ENCODE data around the gene CD84. TPM values are rescaled to one million over a fixed set of nuclear protein-coding genes. Genes with fewer than 3 reads are reported as not detected.
"Not testable (repeated sequence)": the region's sequence is repeated elsewhere in the genome, so short reads cannot be mapped to it uniquely, and the experiment has no call there.

CD84 gene
- total and polyA plus RNA-seq, 3 donors from 2014 or later = 6.4 to 7.7 (median 6.9) TPM

DNA sequence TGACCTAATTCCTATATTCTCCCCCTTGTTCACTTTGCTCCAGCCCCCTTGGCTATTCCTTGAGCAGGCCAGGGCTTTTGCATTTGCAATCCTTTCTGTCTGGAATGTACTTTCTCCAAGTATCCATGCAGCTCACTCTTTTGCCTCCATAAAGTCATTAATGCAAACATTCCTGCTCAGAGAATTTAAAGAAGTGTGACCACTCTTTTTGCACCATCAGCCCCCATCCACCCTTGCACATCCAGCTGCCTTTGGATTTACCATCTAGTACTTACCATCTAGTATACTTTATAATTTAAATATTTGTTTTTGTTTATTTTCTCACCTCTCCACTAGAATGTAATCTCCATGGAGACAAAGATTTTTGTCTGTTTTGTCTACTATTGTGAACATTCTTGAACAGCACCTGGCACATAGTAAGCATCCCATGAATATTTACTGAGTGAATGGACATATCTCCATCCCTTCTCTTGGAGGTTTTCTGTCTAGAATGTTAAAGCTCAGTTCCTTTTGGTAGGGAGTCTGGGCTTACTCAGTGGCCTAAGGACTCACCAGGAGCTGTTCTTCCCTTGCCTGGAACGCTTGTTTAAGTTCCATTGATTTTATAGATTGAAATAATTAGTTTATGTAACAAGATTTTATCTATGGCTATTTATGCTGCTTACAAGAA lies 78.8 kb downstream of the CD84 start:
- Histone ChIP-seq H3K4me3 (no peak overlapping the region), H3K27ac (no peak overlapping the region), H3K36me3 (ENCODE audit: low read depth, missing control alignments) (no peaks in the 10 kb centered on the region), H3K9me3 (no peaks in the 10 kb centered on the region), H3K27me3 (no peaks in the 10 kb centered on the region), H3K4me1 (no peaks in the 10 kb centered on the region)
- DNase-seq = no peak
- TF ChIP-seq POLR2A (IDR thresholded peaks at IDR 0.05) (no peak), CTCF (IDR thresholded peaks at IDR 0.05) (no peak)
- 75 to 77% methylated on average over 1 of the region's 1 CpG for WGBS, 2 donors
- intact Hi-C loops (cut with DNase I; ENCODE audit: low total_unique reads) = no loop called here

DNA sequence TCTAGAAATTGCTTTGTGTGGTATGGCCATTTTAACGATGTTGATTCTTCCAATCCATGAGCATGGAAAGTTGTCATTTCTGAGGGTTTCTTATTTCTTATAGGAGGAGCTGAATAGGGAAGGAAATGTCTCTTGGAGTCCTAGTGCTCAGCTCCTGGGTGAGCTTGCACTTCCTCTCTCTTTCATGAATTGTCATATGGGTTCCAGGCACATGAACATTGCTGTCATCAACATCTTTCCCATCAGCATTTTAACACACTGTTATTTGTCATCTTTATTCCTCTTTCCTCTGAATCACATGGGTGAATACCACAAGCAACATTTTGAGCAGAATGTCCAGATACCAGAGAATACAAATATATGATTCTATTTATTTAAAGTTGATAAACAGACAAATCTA lies 79.7 kb downstream of the CD84 start:
- no peak for DNase-seq

DNA sequence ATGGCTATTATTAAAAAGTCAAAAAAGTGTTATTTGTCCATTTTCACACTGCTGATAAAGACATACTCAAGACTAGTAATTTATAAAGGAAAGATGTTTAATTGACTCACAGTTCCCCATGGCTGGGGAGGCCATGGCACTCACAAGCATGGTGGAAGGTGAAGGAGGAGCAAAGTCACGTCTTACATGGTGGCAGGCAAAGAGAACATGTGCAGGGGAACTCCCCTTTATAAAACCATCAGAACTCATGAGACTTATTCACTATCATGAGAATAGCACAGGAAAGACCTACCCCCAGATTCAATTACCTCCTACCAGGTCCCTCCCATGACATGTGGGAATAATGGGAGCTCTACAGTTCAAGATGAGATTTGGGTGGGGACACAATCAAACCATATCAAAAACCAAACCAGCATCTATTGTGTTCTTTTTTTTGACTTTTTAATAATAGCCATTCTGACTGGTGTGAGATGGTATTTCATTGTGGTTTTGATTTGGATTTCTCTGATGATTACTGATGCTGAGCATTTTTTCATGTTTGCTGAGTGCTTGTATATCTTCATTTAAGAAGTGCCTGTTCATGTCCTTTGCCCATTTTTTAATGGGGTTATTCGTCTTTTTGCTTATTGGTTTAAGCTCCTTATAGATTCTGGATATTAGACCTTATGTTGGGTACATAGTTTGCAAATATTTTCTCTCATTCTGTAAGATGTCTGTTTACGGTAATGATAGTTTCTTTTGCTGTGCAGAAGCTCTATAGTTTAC lies 80.8 kb downstream of the CD84 start:
- whole genome bisulfite sequencing, 2 donors = 84 to 87% methylated on average over 3 of the region's 3 CpGs
- H3K9me3 ChIP-seq; H3K27ac ChIP-seq; H3K27me3 ChIP-seq; DNase-seq; H3K36me3 ChIP-seq (ENCODE audit: low read depth, missing control alignments); H3K4me3 ChIP-seq; intact Hi-C loops (cut with DNase I; ENCODE audit: low total_unique reads); H3K4me1 ChIP-seq: not testable (repeated sequence)

More for the DNA sequence above, 79.7 kb downstream of the CD84 start:
- intact Hi-C loops (cut with DNase I; ENCODE audit: low total_unique reads) = no loop called here
- WGBS, 2 donors = 82 to 87% methylated on average over 1 of the region's 1 CpG
- H3K4me3 ChIP-seq = no peak overlapping the region
- H3K4me1 ChIP-seq = no peaks in the 10 kb centered on the region
- no peak for TF ChIP-seq CTCF (IDR thresholded peaks at IDR 0.05)
- no peak for TF ChIP-seq POLR2A (IDR thresholded peaks at IDR 0.05)
- no peak overlapping the region for H3K27ac ChIP-seq
- H3K27me3 ChIP-seq = no peaks in the 10 kb centered on the region
- H3K36me3 ChIP-seq (ENCODE audit: low read depth, missing control alignments) = no peaks in the 10 kb centered on the region
- H3K9me3 ChIP-seq = no peaks in the 10 kb centered on the region

DNA sequence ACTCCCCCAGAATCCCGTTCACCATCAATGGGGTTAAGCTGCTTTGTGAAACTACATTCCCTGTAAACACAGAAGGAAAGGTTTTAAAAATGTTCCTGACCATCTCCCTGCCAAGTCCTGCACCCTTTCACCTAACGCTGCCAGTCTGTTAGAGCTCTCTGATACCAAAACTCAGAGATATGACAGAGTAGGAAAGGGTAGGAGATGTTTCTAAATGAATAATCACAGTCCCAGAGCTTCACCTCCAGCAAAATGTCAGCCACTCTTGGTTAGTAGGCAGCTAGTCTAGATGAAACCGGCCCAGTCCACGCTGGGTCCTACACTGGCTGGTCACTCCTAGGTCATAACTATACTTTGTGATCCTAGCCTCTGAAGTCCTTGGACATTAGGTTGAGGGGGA lies 83.0 kb downstream of the CD84 start:
- H3K4me3 ChIP-seq = no peak overlapping the region
- no peaks in the 10 kb centered on the region for H3K4me1 ChIP-seq
- no peak overlapping the region for H3K27ac ChIP-seq
- TF ChIP-seq CTCF (IDR thresholded peaks at IDR 0.05) = no peak
- TF ChIP-seq POLR2A (IDR thresholded peaks at IDR 0.05) = no peak
- H3K9me3 ChIP-seq = no peaks in the 10 kb centered on the region
- no peaks in the 10 kb centered on the region for H3K36me3 ChIP-seq (ENCODE audit: low read depth, missing control alignments)
- 89 to 93% methylated on average over 4 of the region's 4 CpGs for WGBS, 2 donors
- no peak for DNase-seq
- intact Hi-C loops (cut with DNase I; ENCODE audit: low total_unique reads) = no loop called here
- H3K27me3 ChIP-seq = no peaks in the 10 kb centered on the region

DNA sequence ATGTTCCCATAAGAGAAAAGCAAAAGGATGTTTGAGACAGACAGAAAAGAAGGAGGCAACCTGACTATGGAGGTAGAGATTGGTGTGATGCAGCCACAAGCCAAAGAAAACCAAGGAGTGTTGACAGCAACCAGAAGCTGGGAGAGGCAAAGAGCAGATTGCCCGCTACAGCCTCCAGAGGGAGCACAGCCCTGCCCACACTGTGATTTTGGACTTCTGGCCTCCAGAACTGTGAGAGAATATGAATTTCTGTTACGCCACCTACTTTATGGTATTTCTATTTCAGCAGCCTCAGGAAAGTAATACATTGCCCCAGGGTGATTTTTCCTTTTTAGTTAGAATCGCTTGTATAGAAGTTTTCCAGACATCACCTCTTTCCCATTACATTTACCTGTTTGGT lies 84.7 kb downstream of the CD84 start:
- no peak overlapping the region for H3K4me3 ChIP-seq
- no peak overlapping the region for H3K27ac ChIP-seq
- TF ChIP-seq POLR2A (IDR thresholded peaks at IDR 0.05) (no peak), CTCF (IDR thresholded peaks at IDR 0.05) (no peak)
- H3K4me1 ChIP-seq = no peaks in the 10 kb centered on the region
- H3K36me3 ChIP-seq (ENCODE audit: low read depth, missing control alignments) = no peaks in the 10 kb centered on the region
- no peak for DNase-seq
- no peaks in the 10 kb centered on the region for H3K27me3 ChIP-seq
- intact Hi-C loops (cut with DNase I; ENCODE audit: low total_unique reads) = no loop called here
- no peaks in the 10 kb centered on the region for H3K9me3 ChIP-seq
- WGBS, 2 donors = 85 to 86% methylated on average over 3 of the region's 3 CpGs
